PC-9 (cell line): ENCODE results near the gene MMAB.

Source experiments
- CTCF ChIP-seq: fragments of 200-600 bp; sonication (generic); conservative IDR thresholded peaks from 2 replicates; pipeline ENCODE4 v1.6.1; 2017; ENCODE audit warnings: mixed run types, antibody characterized with exemption, mild to moderate bottlenecking, moderate library complexity
- EZH2 ChIP-seq: fragments of 200-600 bp; sonication (generic); IDR thresholded peaks from 2 replicates; pipeline ENCODE4 v1.8.0; 2017; ENCODE audit warnings: antibody characterized with exemption, low read depth

GRCh38 chr12:109609342-109609741 lies 36.0 kb upstream of the MMAB start:
- no peak for TF ChIP-seq CTCF
- no peak for TF ChIP-seq EZH2
